Mucosa of rectum (tissue), 2 donors: ENCODE results near the gene SELENOO.
A peak's percentile ranks its signal among the peaks of the same experiment; 100 is the strongest.
"Not testable (repeated sequence)": the region's sequence is repeated elsewhere in the genome, so short reads cannot be mapped to it uniquely, and the experiment has no call there.

Experiments
- H3K27ac ChIP-seq, 2 donors: one replicate each; pipeline ENCODE4 v1.7.0; 2013; ENCODE audit warnings: inconsistent platforms in 2 of 2, low read depth in 2 of 2, low read length in 2 of 2
- H3K27me3 ChIP-seq, 2 donors: one replicate each; pipeline ENCODE4 v1.7.0; 2013; ENCODE audit warnings: low read length in 2 of 2; ENCODE audit not compliant: control insufficient read depth in 2 of 2, insufficient read depth in 2 of 2
- H3K36me3 ChIP-seq, 2 donors: one replicate each; pipeline ENCODE4 v1.7.0; 2013; ENCODE audit warnings: low read length in 2 of 2; ENCODE audit not compliant: control insufficient read depth in 2 of 2, insufficient read depth in 2 of 2
- H3K4me1 ChIP-seq, 2 donors: one replicate each; pipeline ENCODE4 v1.7.0; 2013; ENCODE audit warnings: low read length in 2 of 2, mild to moderate bottlenecking in 1 of 2; ENCODE audit not compliant: control insufficient read depth in 2 of 2, insufficient read depth in 2 of 2
- H3K4me3 ChIP-seq, 2 donors: one replicate each; pipeline ENCODE4 v1.7.0; 2013; ENCODE audit warnings: low read length in 2 of 2
- H3K9ac ChIP-seq, 2 donors: one replicate each; pipeline ENCODE4 v1.7.0; 2013; ENCODE audit warnings: low read length in 2 of 2, low read depth in 1 of 2, mild to moderate bottlenecking in 1 of 2
- H3K9me3 ChIP-seq, 2 donors: one replicate each; pipeline ENCODE4 v1.7.0; 2013; ENCODE audit warnings: low read length in 2 of 2; ENCODE audit not compliant: control insufficient read depth in 2 of 2
- donor health status: healthy.
- donor health status: Normal muscosa, but diverticular disease.

Gene SELENOO

GRCh38 chr22:50165436-50166123 is 35.2 kb upstream of the SELENOO start:
- Histone ChIP-seq H3K4me3 (no peak overlapping the region), H3K9ac (no peak overlapping the region), H3K27ac (no peak overlapping the region), H3K36me3 (no peaks in the 10 kb centered on the region), H3K27me3 (peaks cover 8 to 11% of the 10 kb centered on the region in 2 donors), H3K4me1 (no peaks in the 10 kb centered on the region), H3K9me3 (no peaks in the 10 kb centered on the region)

DNA sequence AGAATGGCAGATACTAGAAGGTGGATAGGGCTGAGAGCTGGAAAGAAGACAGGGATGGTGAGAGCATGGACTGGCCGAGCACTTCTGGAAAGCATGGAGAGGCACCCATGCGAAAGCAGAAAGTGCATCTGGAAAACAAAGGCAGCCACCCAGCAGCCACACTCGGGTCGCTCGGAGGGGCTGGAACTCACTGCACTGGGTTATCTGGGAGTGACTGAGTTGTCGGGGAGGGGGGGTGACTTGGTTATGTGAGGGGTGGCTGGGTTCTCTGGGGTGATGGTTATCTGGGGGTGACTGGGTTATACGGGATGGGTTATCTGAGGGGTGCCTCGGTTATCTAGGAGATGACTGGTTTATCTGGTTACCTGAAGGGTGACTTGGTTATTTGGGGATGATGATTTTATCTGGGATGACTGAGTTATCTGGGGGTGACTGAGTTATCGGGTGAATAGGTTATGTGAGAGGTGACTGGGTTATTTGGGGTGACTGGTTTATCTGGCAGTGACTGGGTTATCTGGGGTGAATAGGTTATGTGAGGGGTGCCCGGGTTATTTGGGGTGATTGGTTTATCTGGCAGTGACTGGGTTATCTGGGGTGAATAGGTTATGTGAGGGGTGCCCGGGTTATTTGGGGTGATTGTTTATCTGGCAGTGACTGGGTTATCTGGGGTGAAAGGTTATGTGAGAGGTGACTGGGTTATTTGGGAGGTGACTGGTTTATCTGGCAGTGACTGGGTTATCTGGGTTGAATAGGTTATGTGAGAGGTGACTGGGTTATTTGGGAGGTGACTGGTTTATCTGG is 32.9 kb upstream of the SELENOO start:
- H3K27me3 ChIP-seq, result peaks cover 14 to 15% of the 10 kb centered on the region in 2 donors
- no peak overlapping the region for H3K4me3 ChIP-seq

DNA sequence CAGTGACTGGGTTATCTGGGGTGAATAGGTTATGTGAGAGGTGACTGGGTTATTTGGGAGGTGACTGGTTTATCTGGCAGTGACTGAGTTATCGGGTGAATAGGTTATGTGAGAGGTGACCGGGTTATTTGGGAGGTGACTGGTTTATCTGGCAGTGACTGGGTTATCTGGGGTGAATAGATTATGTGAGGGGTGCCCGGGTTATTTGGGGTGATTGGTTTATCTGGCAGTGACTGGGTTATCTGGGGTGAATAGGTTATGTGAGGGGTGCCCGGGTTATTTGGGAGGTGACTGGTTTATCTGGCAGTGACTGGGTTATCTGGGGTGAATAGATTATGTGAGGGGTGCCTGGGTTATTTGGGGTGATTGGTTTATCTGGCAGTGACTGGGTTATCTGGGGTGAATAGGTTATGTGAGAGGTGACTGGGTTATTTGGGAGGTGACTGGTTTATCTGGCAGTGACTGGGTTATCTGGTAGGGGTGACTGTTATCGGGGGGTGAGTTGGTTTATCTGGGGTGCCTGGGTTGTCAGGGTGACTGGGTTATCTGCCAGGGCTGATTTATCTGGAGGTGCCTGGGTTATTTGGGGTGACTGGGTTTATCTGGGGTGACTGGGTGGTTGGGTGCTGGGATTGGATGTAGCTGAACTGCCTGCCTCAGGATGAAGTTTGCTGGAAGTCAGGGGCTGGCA is 32.2 kb upstream of the SELENOO start:
- peaks cover 14 to 15% of the 10 kb centered on the region in 2 donors for H3K27me3 ChIP-seq
- not testable (repeated sequence) for H3K9ac ChIP-seq, H3K27ac ChIP-seq, H3K36me3 ChIP-seq, H3K4me1 ChIP-seq, H3K9me3 ChIP-seq, H3K4me3 ChIP-seq

More for the DNA sequence above, 32.9 kb upstream of the SELENOO start:
- Histone ChIP-seq H3K9me3 (no peaks in the 10 kb centered on the region), H3K27ac (no peak overlapping the region), H3K9ac (no peak overlapping the region), H3K36me3 (no peaks in the 10 kb centered on the region), H3K4me1 (no peaks in the 10 kb centered on the region)

GRCh38 chr22:50169181-50169759 is 31.5 kb upstream of the SELENOO start:
- H3K4me1 ChIP-seq, result no peaks in the 10 kb centered on the region
- no peaks in the 10 kb centered on the region for H3K36me3 ChIP-seq
- H3K27me3 ChIP-seq, result peaks cover 15 to 16% of the 10 kb centered on the region in 2 donors
- no peak overlapping the region for H3K4me3 ChIP-seq
- H3K9ac ChIP-seq, result no peak overlapping the region
- no peaks in the 10 kb centered on the region for H3K9me3 ChIP-seq
- H3K27ac ChIP-seq, result no peak overlapping the region

GRCh38 chr22:50169774-50170341 is 31.0 kb upstream of the SELENOO start:
- Histone ChIP-seq H3K27ac (no peak overlapping the region), H3K27me3 (peaks cover 15 to 16% of the 10 kb centered on the region in 2 donors)

GRCh38 chr22:50170453-50171318 is 30.1 kb upstream of the SELENOO start, which contains the start of gene PANX2:
Gene PANX2, plus strand, starts transcription at chr22:50170731. Its CDS starts 0 bp downstream, at chr22:50170731.
- H3K36me3 ChIP-seq, result no peaks in the 10 kb centered on the region
- H3K4me3 ChIP-seq, result peak within 1 kb of the TSS in 1 of 2 donors; percentile 20
- no peak within 1 kb of the TSS for H3K9ac ChIP-seq
- H3K27me3 ChIP-seq, result peaks cover 15 to 16% of the 10 kb centered on the region in 2 donors
- H3K4me1 ChIP-seq, result no peaks in the 10 kb centered on the region
- H3K9me3 ChIP-seq, result no peaks in the 10 kb centered on the region
- no peak within 1 kb of the TSS for H3K27ac ChIP-seq

More at GRCh38 chr22:50169774-50170341, 31.0 kb upstream of the SELENOO start:
- no peaks in the 10 kb centered on the region for H3K36me3 ChIP-seq
- H3K9me3 ChIP-seq, result no peaks in the 10 kb centered on the region
- no peak overlapping the region for H3K9ac ChIP-seq
- H3K4me1 ChIP-seq, result no peaks in the 10 kb centered on the region
- no peak overlapping the region for H3K4me3 ChIP-seq

DNA sequence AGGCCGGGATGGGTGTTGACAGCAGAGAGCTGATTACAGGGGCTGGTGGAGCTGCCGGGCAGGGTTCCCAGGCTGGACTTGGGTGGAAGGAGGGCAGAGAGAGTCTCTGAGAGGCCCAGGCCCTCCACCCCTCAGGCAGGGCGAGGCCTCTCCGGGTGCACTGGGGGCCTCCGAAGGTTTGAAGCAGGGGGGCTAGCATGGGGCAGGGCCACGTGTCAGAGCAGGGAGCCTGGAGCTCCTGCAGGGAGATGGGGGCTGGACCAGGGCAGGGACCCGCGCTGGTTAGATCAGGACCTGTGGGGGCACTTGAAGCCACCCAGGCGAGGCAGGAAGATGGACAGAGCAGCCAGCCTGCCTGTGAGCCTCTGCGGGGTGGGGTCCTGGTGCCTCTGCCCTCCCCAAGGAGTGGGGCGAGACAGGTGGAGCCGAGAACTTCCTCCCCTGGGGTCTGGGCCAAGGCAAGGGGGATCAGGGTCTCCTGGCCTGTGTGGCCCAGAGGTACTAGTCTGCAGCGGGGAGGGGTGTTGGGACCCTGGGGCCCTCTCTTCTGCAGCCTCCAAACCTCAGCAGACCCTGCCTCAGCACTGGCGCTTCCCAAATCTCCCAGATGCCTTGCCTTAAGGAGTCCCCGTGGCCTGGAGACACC is 29.4 kb upstream of the SELENOO start:
- no peak overlapping the region for H3K4me3 ChIP-seq

GRCh38 chr22:50171965-50172421 is 28.8 kb upstream of the SELENOO start:
- Histone ChIP-seq H3K4me1 (no peaks in the 10 kb centered on the region), H3K27ac (no peak overlapping the region), H3K9ac (no peak overlapping the region), H3K36me3 (no peaks in the 10 kb centered on the region), H3K27me3 (peaks cover 15 to 16% of the 10 kb centered on the region in 2 donors), H3K4me3 (no peak overlapping the region), H3K9me3 (no peaks in the 10 kb centered on the region)

More for the DNA sequence above, 29.4 kb upstream of the SELENOO start:
- Histone ChIP-seq H3K9me3 (no peaks in the 10 kb centered on the region), H3K4me1 (no peaks in the 10 kb centered on the region), H3K27ac (no peak overlapping the region), H3K36me3 (no peaks in the 10 kb centered on the region), H3K9ac (no peak overlapping the region), H3K27me3 (peaks cover 15 to 16% of the 10 kb centered on the region in 2 donors)
